ENCODE results near the gene ROCK2.
A peak's percentile ranks its signal among the peaks of the same experiment; 100 is the strongest.

Gene ROCK2

GRCh38 chr2:11388262-11389051 is 44.0 kb upstream of the ROCK2 start:
- Histone ChIP-seq H3K27ac (peak overlapping the region in 1 of 2 donors; percentile 74), H3K4me3 (no peak overlapping the region)
- TF ChIP-seq CTCF (IDR thresholded peaks at IDR 0.05): no peak
- no peak for DNase-seq (ENCODE audit: low spot score)

GRCh38 chr2:11387843-11388242 is 43.4 kb upstream of the ROCK2 start:
- H3K27ac ChIP-seq: peak overlapping the region in 1 of 2 donors; percentile 89
- TF ChIP-seq CTCF (IDR thresholded peaks at IDR 0.05): no peak
- no peak overlapping the region for H3K4me3 ChIP-seq
- DNase-seq (ENCODE audit: low spot score): no peak

- no peak for DNase-seq (ENCODE audit: low spot score)
- H3K27ac ChIP-seq: peak overlapping the region; percentile 72 to 89
- H3K4me3 ChIP-seq: no peak overlapping the region
- TF ChIP-seq CTCF (IDR thresholded peaks at IDR 0.05): no peak
Observed at GRCh38 chr2:11387100-11387390, 42.6 kb upstream of the ROCK2 start.

GRCh38 chr2:11385847-11386246 is 41.4 kb upstream of the ROCK2 start:
- TF ChIP-seq CTCF (IDR thresholded peaks at IDR 0.05): no peak
- H3K4me3 ChIP-seq: peak overlapping the region; percentile 42
- DNase-seq (ENCODE audit: low spot score): no peak
- peak overlapping the region; percentile 72 to 89 for H3K27ac ChIP-seq

GRCh38 chr2:11385216-11385615 is 40.8 kb upstream of the ROCK2 start:
- Histone ChIP-seq H3K4me3 (no peak overlapping the region), H3K27ac (peak overlapping the region; percentile 72 to 89)
- DNase-seq (ENCODE audit: low spot score): no peak
- no peak for TF ChIP-seq CTCF (IDR thresholded peaks at IDR 0.05)

- no peak overlapping the region for H3K4me3 ChIP-seq
- DNase-seq (ENCODE audit: low spot score): no peak
- H3K27ac ChIP-seq: peak overlapping the region; percentile 91 to 93
- no peak for TF ChIP-seq CTCF (IDR thresholded peaks at IDR 0.05)
Observed at GRCh38 chr2:11379558-11379957, 35.1 kb upstream of the ROCK2 start.

GRCh38 chr2:11377928-11378545 is 33.6 kb upstream of the ROCK2 start:
- Histone ChIP-seq H3K27ac (peak overlapping the region; percentile 91 to 93), H3K4me3 (peak overlapping the region; percentile 38)
- no peak for TF ChIP-seq CTCF (IDR thresholded peaks at IDR 0.05)
- peak; percentile 72 for DNase-seq (ENCODE audit: low spot score)

Data from coronary artery (tissue), 2 donors.